T-helper 2 cell (primary cell): ENCODE measurements around the gene RALGPS2.

Source experiments
- DNase-seq, 5 experiments: peaks; one replicate each; pipeline versions ENCODE4 v3.0.0 to v3.0.0-alpha.2; 2012 to 2022
- total RNA-seq, 2 donors: gene quantifications; one replicate each; lab custom pipeline; 2026; lab: John Stamatoyannopoulos, UW

The RALGPS2 gene
- total RNA-seq = 7.8 to 10.5 reads per million in 2 donors

GRCh38 chr1:178724728-178725465, at the start of gene RALGPS2:
Gene RALGPS2, plus strand, starts transcription at chr1:178725244. Its CDS starts 51,521 bp downstream, at chr1:178776765.
- peak; percentile 9 to 80 (median 44) for DNase-seq

- no peak for DNase-seq
Measured at GRCh38 chr1:178679237-178679636, 45.8 kb upstream of the RALGPS2 start.

GRCh38 chr1:178682429-178682828, 42.6 kb upstream of the RALGPS2 start:
- no peak for DNase-seq

GRCh38 chr1:178682886-178683285, 42.2 kb upstream of the RALGPS2 start:
- DNase-seq = no peak

- DNase-seq = no peak
Measured at GRCh38 chr1:178683291-178683690, 41.8 kb upstream of the RALGPS2 start.

GRCh38 chr1:178684111-178684510, 40.9 kb upstream of the RALGPS2 start:
- DNase-seq = no peak

GRCh38 chr1:178684542-178685000, 40.5 kb upstream of the RALGPS2 start:
- no peak for DNase-seq

GRCh38 chr1:178686407-178686806, 38.6 kb upstream of the RALGPS2 start:
- DNase-seq = no peak

GRCh38 chr1:178688244-178688643, 36.8 kb upstream of the RALGPS2 start:
- DNase-seq = no peak

GRCh38 chr1:178689769-178690168, 35.3 kb upstream of the RALGPS2 start:
- DNase-seq = no peak

GRCh38 chr1:178690496-178690895, 34.5 kb upstream of the RALGPS2 start:
- DNase-seq = no peak

GRCh38 chr1:178692564-178693327, 32.3 kb upstream of the RALGPS2 start:
- no peak for DNase-seq

GRCh38 chr1:178693366-178693765, 31.7 kb upstream of the RALGPS2 start:
- DNase-seq = no peak

GRCh38 chr1:178694923-178695525, 30.0 kb upstream of the RALGPS2 start:
- DNase-seq = no peak

- no peak for DNase-seq
Measured at GRCh38 chr1:178702146-178702545, 22.9 kb upstream of the RALGPS2 start.

- DNase-seq = no peak
Measured at GRCh38 chr1:178704833-178705232, 20.2 kb upstream of the RALGPS2 start.

- DNase-seq = no peak
Measured at GRCh38 chr1:178706432-178706831, 18.6 kb upstream of the RALGPS2 start.

- no peak for DNase-seq
Measured at GRCh38 chr1:178713259-178713658, 11.8 kb upstream of the RALGPS2 start.

GRCh38 chr1:178714453-178714852, 10.6 kb upstream of the RALGPS2 start:
- no peak for DNase-seq

- no peak for DNase-seq
Measured at GRCh38 chr1:178716111-178716510, 8.9 kb upstream of the RALGPS2 start.

- DNase-seq = no peak
Measured at GRCh38 chr1:178718520-178718919, 6.5 kb upstream of the RALGPS2 start.

- DNase-seq = no peak
Measured at GRCh38 chr1:178723546-178723945, 1.5 kb upstream of the RALGPS2 start.

GRCh38 chr1:178724376-178724727, 692 bp upstream of the RALGPS2 start:
- no peak for DNase-seq
